ENCODE measurements around the gene GGN.

- TF ChIP-seq, protein P1, sequence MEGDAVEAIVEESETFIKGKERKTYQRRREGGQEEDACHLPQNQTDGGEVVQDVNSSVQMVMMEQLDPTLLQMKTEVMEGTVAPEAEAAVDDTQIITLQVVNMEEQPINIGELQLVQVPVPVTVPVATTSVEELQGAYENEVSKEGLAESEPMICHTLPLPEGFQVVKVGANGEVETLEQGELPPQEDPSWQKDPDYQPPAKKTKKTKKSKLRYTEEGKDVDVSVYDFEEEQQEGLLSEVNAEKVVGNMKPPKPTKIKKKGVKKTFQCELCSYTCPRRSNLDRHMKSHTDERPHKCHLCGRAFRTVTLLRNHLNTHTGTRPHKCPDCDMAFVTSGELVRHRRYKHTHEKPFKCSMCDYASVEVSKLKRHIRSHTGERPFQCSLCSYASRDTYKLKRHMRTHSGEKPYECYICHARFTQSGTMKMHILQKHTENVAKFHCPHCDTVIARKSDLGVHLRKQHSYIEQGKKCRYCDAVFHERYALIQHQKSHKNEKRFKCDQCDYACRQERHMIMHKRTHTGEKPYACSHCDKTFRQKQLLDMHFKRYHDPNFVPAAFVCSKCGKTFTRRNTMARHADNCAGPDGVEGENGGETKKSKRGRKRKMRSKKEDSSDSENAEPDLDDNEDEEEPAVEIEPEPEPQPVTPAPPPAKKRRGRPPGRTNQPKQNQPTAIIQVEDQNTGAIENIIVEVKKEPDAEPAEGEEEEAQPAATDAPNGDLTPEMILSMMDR (IDR thresholded peaks at IDR 0.05; ENCODE audit: insufficient read depth, low read length): no peak
- TF ChIP-seq, protein P2, sequence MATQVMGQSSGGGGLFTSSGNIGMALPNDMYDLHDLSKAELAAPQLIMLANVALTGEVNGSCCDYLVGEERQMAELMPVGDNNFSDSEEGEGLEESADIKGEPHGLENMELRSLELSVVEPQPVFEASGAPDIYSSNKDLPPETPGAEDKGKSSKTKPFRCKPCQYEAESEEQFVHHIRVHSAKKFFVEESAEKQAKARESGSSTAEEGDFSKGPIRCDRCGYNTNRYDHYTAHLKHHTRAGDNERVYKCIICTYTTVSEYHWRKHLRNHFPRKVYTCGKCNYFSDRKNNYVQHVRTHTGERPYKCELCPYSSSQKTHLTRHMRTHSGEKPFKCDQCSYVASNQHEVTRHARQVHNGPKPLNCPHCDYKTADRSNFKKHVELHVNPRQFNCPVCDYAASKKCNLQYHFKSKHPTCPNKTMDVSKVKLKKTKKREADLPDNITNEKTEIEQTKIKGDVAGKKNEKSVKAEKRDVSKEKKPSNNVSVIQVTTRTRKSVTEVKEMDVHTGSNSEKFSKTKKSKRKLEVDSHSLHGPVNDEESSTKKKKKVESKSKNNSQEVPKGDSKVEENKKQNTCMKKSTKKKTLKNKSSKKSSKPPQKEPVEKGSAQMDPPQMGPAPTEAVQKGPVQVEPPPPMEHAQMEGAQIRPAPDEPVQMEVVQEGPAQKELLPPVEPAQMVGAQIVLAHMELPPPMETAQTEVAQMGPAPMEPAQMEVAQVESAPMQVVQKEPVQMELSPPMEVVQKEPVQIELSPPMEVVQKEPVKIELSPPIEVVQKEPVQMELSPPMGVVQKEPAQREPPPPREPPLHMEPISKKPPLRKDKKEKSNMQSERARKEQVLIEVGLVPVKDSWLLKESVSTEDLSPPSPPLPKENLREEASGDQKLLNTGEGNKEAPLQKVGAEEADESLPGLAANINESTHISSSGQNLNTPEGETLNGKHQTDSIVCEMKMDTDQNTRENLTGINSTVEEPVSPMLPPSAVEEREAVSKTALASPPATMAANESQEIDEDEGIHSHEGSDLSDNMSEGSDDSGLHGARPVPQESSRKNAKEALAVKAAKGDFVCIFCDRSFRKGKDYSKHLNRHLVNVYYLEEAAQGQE (IDR thresholded peaks at IDR 0.05; ENCODE audit: insufficient replicate concordance, low read depth): no peak
Measured at GRCh38 chr19:38336638-38337359, 51.0 kb downstream of the GGN start.
